GM23338 (cell line): ENCODE results near the gene ZBTB8B. TPM values are rescaled to one million over a fixed set of nuclear protein-coding genes. Genes with fewer than 3 reads are reported as not detected.

Experiments used
- ATAC-seq: fragments of 200-7000 bp; cut with Tn5 transposase; 3 replicates; pipeline ENCODE4 v1.9.1; 2020
- DNase-seq: peaks from one replicate; pipeline ENCODE4 v3.0.0-alpha.2; 2015; ENCODE audit warnings: low spot score
- H2AFZ ChIP-seq: fragments of 200-600 bp; sonication (generic); 2 replicates; pipeline ENCODE4 v1.8.0; 2016; ENCODE audit warnings: antibody characterized with exemption, mild to moderate bottlenecking, moderate library complexity
- H3F3A ChIP-seq: fragments of 200-600 bp; sonication (generic); replicated peaks from 2 replicates; pipeline ENCODE4 v1.8.0; 2017; ENCODE audit warnings: antibody characterized with exemption, mixed run types, low read depth
- H3K27ac ChIP-seq: fragments of 200-600 bp; sonication (generic); 2 replicates; pipeline ENCODE4 v1.6.1; 2016; ENCODE audit warnings: low read depth
- H3K27me3 ChIP-seq: fragments of 200-600 bp; sonication (generic); 2 replicates; pipeline ENCODE4 v1.8.0; 2016; ENCODE audit warnings: mild to moderate bottlenecking, mixed run types, moderate library complexity; ENCODE audit not compliant: insufficient read depth
- H3K36me3 ChIP-seq: fragments of 200-600 bp; sonication (generic); 2 replicates; pipeline ENCODE4 v1.8.0; 2016; ENCODE audit warnings: mild to moderate bottlenecking; ENCODE audit not compliant: insufficient read depth
- H3K4me1 ChIP-seq: fragments of 200-600 bp; sonication (generic); 2 replicates; pipeline ENCODE4 v1.8.0; 2016; ENCODE audit warnings: mild to moderate bottlenecking, moderate library complexity; ENCODE audit not compliant: insufficient read depth
- H3K4me2 ChIP-seq: fragments of 200-600 bp; sonication (generic); 2 replicates; pipeline ENCODE4 v1.7.1; 2017; ENCODE audit warnings: mixed run types
- H3K4me3 ChIP-seq: fragments of 200-600 bp; sonication (generic); 2 replicates; pipeline ENCODE4 v1.6.1; 2016; ENCODE audit warnings: mixed run types
- H3K79me2 ChIP-seq: fragments of 200-600 bp; sonication (generic); replicated peaks from 2 replicates; pipeline ENCODE4 v1.8.0; 2017; ENCODE audit warnings: mild to moderate bottlenecking; ENCODE audit not compliant: insufficient read depth
- H3K9me2 ChIP-seq: fragments of 200-600 bp; sonication (generic); 2 replicates; pipeline ENCODE4 v1.8.0; 2017; ENCODE audit not compliant: insufficient read depth
- H4K20me1 ChIP-seq: fragments of 200-600 bp; sonication (generic); replicated peaks from 2 replicates; pipeline ENCODE4 v1.8.0; 2017; ENCODE audit warnings: mild to moderate bottlenecking; ENCODE audit not compliant: insufficient read depth
- H3K27ac Mint-ChIP-seq: 2 replicates; pipeline ENCODE4 v1.8.0; 2020; ENCODE audit warnings: inconsistent platforms, mild to moderate bottlenecking, moderate library complexity, mixed read lengths
- H3K27me3 Mint-ChIP-seq: 3 replicates; pipeline ENCODE4 v1.8.0; 2022; ENCODE audit warnings: low read depth, mild to moderate bottlenecking, moderate library complexity, mixed read lengths, inconsistent platforms; ENCODE audit not compliant: insufficient read depth, poor library complexity
- H3K36me3 Mint-ChIP-seq: 3 replicates; pipeline ENCODE4 v1.8.0; 2021; ENCODE audit warnings: low read depth, mild to moderate bottlenecking, inconsistent platforms, moderate library complexity, mixed read lengths
- H3K4me1 Mint-ChIP-seq: 3 replicates; pipeline ENCODE4 v1.8.0; 2020; ENCODE audit warnings: mild to moderate bottlenecking, inconsistent platforms, mixed read lengths
- H3K4me3 Mint-ChIP-seq: 3 replicates; pipeline ENCODE4 v1.8.0; 2021; ENCODE audit warnings: moderate library complexity, mild to moderate bottlenecking, inconsistent platforms, mixed read lengths
- H3K9me3 Mint-ChIP-seq: 3 replicates; pipeline ENCODE4 v1.8.0; 2020; ENCODE audit warnings: moderate library complexity, mild to moderate bottlenecking, inconsistent platforms, mixed read lengths
- CREB1 ChIP-seq: fragments of 250-450 bp; sonication (Bioruptor Pico); IDR thresholded peaks from 2 replicates; pipeline ENCODE4 v1.5.0; 2020; ENCODE audit warnings: low read depth, mild to moderate bottlenecking, moderate library complexity
- EZH2phosphoT487 ChIP-seq: fragments of 200-600 bp; sonication (generic); IDR thresholded peaks from one replicate; pipeline ENCODE4 v1.8.1; 2018; ENCODE audit warnings: antibody characterized with exemption; ENCODE audit not compliant: unreplicated experiment
- JUNB ChIP-seq: IDR thresholded peaks from one replicate; pipeline ENCODE4 v1.6.1; 2016; ENCODE audit warnings: antibody characterized with exemption; ENCODE audit not compliant: unreplicated experiment
- NANOG ChIP-seq: IDR thresholded peaks from 2 replicates; pipeline ENCODE4 v1.6.1; 2016; ENCODE audit warnings: antibody characterized with exemption, borderline replicate concordance
- POLR2AphosphoS5 ChIP-seq: IDR thresholded peaks from 2 replicates; pipeline ENCODE4 v1.6.1; 2016; ENCODE audit warnings: antibody characterized with exemption, low read depth
- ZNF331 ChIP-seq: fragments of 250-450 bp; sonication (Bioruptor Pico); IDR thresholded peaks from 2 replicates; pipeline ENCODE4 v1.5.0; 2020; ENCODE audit warnings: low read depth, mild to moderate bottlenecking, moderate library complexity
- polyA plus RNA-seq: library from polyadenylated mRNA; unstranded; fragments of >200 nt; fragmentation: Nextera tagmentation; extraction: Ambion mirVana; gene quantifications from 2 replicates; pipeline ENCODE4 v1.2.1, GENCODE V29; 2016
- total RNA-seq: library from RNA; depleted of rRNA; stranded (reverse); fragments of >200 nt; shearing (Covaris generic); gene quantifications from 2 replicates; pipeline ENCODE4 v1.2.3, GENCODE V29; 2014
- TF ChIP-seq, protein P1 (sequence below): IDR thresholded peaks from 2 replicates; pipeline ENCODE4 v1.6.1; 2016; ENCODE audit warnings: antibody characterized with exemption
- TF ChIP-seq, protein P2 (sequence below), 2 experiments: fragments of 200-600 bp in 1 of 2; sonication (generic) in 1 of 2; conservative IDR thresholded peaks; 2 replicates each; pipeline versions ENCODE4 v1.5.1 to v1.6.1; 2016 to 2017; ENCODE audit warnings: antibody characterized with exemption in 2 of 2, low read depth in 2 of 2, mild to moderate bottlenecking in 2 of 2, moderate library complexity in 1 of 2
- TF ChIP-seq, protein P3 (sequence below): IDR thresholded peaks from one replicate; pipeline ENCODE4 v1.6.1; 2018; ENCODE audit warnings: antibody characterized with exemption; ENCODE audit not compliant: unreplicated experiment
- TF ChIP-seq, protein P4 (sequence below): fragments of 250-450 bp; sonication (Bioruptor Pico); IDR thresholded peaks from 2 replicates; pipeline ENCODE4 v1.5.0; 2020; ENCODE audit warnings: mild to moderate bottlenecking, moderate library complexity

The ZBTB8B gene
- total and polyA plus RNA-seq, 2 experiments from 2014 or later = 0.95 to 4.2 TPM

DNA sequence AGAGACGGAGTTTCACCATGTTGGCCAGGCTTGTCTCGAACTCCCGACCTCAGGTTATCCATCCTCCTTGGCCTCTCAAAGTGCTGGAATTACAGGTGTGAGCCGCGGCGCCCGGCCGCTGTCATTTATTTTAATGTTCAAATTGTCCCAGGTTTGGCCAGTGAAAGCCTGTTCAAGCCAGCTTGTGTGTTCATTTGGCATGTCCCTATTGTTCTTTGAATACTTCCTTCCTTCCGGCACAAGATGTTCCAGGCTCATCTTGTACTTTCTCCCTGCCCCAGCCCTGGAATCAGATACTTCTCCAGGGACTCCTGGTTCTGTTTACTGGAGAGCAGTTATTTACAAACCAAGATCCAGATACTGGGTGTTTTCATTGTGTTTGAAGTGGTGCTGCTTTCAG, 37.0 kb downstream of the ZBTB8B start:
- Histone ChIP-seq H3K4me2 (no peak overlapping the region), H3K36me3 (no peaks in the 10 kb centered on the region), H3K4me1 (no peaks in the 10 kb centered on the region), H3K79me2 (no peaks in the 10 kb centered on the region), H3K9me2 (no peaks in the 10 kb centered on the region), H3K27me3 (no peaks in the 10 kb centered on the region), H2AFZ (no peak overlapping the region), H4K20me1 (no peaks in the 10 kb centered on the region), H3F3A (peaks cover 29% of the 10 kb centered on the region), H3K4me3 (no peak overlapping the region), H3K27ac (no peak overlapping the region)
- peaks cover 3% of the 10 kb centered on the region; the same call in 1 of the 3 replicates for H3K36me3 Mint-ChIP-seq
- H3K4me3 Mint-ChIP-seq = peak overlapping the region; percentile 41
- H3K4me1 Mint-ChIP-seq = peaks cover 9% of the 10 kb centered on the region; the same call in 1 of the 3 replicates
- DNase-seq (no peak), ATAC-seq (no peak)
- TF ChIP-seq JUNB (no peak), NANOG (no peak), CREB1 (CRISPR knock-in tag) (no peak), EZH2phosphoT487 (no peak), ZNF331 (CRISPR knock-in tag) (no peak), POLR2AphosphoS5 (no peak)
- TF ChIP-seq, protein P1, sequence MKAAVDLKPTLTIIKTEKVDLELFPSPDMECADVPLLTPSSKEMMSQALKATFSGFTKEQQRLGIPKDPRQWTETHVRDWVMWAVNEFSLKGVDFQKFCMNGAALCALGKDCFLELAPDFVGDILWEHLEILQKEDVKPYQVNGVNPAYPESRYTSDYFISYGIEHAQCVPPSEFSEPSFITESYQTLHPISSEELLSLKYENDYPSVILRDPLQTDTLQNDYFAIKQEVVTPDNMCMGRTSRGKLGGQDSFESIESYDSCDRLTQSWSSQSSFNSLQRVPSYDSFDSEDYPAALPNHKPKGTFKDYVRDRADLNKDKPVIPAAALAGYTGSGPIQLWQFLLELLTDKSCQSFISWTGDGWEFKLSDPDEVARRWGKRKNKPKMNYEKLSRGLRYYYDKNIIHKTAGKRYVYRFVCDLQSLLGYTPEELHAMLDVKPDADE = no peak
- TF ChIP-seq, protein P2, sequence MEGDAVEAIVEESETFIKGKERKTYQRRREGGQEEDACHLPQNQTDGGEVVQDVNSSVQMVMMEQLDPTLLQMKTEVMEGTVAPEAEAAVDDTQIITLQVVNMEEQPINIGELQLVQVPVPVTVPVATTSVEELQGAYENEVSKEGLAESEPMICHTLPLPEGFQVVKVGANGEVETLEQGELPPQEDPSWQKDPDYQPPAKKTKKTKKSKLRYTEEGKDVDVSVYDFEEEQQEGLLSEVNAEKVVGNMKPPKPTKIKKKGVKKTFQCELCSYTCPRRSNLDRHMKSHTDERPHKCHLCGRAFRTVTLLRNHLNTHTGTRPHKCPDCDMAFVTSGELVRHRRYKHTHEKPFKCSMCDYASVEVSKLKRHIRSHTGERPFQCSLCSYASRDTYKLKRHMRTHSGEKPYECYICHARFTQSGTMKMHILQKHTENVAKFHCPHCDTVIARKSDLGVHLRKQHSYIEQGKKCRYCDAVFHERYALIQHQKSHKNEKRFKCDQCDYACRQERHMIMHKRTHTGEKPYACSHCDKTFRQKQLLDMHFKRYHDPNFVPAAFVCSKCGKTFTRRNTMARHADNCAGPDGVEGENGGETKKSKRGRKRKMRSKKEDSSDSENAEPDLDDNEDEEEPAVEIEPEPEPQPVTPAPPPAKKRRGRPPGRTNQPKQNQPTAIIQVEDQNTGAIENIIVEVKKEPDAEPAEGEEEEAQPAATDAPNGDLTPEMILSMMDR (conservative IDR thresholded peaks at IDR 0.05; ENCODE audit: low read depth in 2 of 2) = no peak
- peaks cover 7% of the 10 kb centered on the region for H3K27me3 Mint-ChIP-seq
- no peak overlapping the region for H3K27ac Mint-ChIP-seq
- H3K9me3 Mint-ChIP-seq = no peaks in the 10 kb centered on the region

DNA sequence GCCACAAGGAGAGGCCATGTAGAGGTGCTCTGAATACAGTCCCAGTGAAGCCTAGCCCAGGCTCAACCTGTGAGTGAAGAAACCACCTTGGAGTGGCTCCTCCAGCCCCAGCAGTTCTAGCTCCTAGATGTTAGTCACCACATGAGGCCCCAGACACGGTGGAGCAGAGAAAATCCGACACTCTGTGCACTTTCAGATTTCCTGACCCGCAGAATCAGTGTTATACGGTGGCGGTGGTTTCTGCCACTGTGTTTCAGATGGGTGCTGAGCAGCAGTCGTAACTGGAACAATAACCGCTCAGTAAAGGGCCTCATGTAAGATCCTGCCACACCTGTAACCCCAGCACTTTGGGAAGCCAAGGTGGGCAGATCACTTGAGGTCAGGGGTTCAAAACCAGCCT, 38.3 kb downstream of the ZBTB8B start:
- Histone ChIP-seq H3F3A (peaks cover 23% of the 10 kb centered on the region), H3K36me3 (no peaks in the 10 kb centered on the region), H3K4me2 (no peak overlapping the region), H3K4me1 (no peaks in the 10 kb centered on the region), H3K79me2 (no peaks in the 10 kb centered on the region), H4K20me1 (no peaks in the 10 kb centered on the region), H3K4me3 (no peak overlapping the region), H3K9me2 (no peaks in the 10 kb centered on the region), H3K27me3 (no peaks in the 10 kb centered on the region), H2AFZ (no peak overlapping the region), H3K27ac (no peak overlapping the region)
- no peak overlapping the region for H3K27ac Mint-ChIP-seq
- H3K27me3 Mint-ChIP-seq = peaks cover 7% of the 10 kb centered on the region
- DNase-seq (no peak), ATAC-seq (no peak)
- no peak overlapping the region for H3K4me3 Mint-ChIP-seq
- H3K36me3 Mint-ChIP-seq = peaks cover 3% of the 10 kb centered on the region; the same call in 1 of the 3 replicates
- H3K9me3 Mint-ChIP-seq = no peaks in the 10 kb centered on the region
- H3K4me1 Mint-ChIP-seq = peaks cover 9% of the 10 kb centered on the region; the same call in 1 of the 3 replicates
- TF ChIP-seq, protein P3, sequence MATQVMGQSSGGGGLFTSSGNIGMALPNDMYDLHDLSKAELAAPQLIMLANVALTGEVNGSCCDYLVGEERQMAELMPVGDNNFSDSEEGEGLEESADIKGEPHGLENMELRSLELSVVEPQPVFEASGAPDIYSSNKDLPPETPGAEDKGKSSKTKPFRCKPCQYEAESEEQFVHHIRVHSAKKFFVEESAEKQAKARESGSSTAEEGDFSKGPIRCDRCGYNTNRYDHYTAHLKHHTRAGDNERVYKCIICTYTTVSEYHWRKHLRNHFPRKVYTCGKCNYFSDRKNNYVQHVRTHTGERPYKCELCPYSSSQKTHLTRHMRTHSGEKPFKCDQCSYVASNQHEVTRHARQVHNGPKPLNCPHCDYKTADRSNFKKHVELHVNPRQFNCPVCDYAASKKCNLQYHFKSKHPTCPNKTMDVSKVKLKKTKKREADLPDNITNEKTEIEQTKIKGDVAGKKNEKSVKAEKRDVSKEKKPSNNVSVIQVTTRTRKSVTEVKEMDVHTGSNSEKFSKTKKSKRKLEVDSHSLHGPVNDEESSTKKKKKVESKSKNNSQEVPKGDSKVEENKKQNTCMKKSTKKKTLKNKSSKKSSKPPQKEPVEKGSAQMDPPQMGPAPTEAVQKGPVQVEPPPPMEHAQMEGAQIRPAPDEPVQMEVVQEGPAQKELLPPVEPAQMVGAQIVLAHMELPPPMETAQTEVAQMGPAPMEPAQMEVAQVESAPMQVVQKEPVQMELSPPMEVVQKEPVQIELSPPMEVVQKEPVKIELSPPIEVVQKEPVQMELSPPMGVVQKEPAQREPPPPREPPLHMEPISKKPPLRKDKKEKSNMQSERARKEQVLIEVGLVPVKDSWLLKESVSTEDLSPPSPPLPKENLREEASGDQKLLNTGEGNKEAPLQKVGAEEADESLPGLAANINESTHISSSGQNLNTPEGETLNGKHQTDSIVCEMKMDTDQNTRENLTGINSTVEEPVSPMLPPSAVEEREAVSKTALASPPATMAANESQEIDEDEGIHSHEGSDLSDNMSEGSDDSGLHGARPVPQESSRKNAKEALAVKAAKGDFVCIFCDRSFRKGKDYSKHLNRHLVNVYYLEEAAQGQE = no peak
- TF ChIP-seq, protein P4, sequence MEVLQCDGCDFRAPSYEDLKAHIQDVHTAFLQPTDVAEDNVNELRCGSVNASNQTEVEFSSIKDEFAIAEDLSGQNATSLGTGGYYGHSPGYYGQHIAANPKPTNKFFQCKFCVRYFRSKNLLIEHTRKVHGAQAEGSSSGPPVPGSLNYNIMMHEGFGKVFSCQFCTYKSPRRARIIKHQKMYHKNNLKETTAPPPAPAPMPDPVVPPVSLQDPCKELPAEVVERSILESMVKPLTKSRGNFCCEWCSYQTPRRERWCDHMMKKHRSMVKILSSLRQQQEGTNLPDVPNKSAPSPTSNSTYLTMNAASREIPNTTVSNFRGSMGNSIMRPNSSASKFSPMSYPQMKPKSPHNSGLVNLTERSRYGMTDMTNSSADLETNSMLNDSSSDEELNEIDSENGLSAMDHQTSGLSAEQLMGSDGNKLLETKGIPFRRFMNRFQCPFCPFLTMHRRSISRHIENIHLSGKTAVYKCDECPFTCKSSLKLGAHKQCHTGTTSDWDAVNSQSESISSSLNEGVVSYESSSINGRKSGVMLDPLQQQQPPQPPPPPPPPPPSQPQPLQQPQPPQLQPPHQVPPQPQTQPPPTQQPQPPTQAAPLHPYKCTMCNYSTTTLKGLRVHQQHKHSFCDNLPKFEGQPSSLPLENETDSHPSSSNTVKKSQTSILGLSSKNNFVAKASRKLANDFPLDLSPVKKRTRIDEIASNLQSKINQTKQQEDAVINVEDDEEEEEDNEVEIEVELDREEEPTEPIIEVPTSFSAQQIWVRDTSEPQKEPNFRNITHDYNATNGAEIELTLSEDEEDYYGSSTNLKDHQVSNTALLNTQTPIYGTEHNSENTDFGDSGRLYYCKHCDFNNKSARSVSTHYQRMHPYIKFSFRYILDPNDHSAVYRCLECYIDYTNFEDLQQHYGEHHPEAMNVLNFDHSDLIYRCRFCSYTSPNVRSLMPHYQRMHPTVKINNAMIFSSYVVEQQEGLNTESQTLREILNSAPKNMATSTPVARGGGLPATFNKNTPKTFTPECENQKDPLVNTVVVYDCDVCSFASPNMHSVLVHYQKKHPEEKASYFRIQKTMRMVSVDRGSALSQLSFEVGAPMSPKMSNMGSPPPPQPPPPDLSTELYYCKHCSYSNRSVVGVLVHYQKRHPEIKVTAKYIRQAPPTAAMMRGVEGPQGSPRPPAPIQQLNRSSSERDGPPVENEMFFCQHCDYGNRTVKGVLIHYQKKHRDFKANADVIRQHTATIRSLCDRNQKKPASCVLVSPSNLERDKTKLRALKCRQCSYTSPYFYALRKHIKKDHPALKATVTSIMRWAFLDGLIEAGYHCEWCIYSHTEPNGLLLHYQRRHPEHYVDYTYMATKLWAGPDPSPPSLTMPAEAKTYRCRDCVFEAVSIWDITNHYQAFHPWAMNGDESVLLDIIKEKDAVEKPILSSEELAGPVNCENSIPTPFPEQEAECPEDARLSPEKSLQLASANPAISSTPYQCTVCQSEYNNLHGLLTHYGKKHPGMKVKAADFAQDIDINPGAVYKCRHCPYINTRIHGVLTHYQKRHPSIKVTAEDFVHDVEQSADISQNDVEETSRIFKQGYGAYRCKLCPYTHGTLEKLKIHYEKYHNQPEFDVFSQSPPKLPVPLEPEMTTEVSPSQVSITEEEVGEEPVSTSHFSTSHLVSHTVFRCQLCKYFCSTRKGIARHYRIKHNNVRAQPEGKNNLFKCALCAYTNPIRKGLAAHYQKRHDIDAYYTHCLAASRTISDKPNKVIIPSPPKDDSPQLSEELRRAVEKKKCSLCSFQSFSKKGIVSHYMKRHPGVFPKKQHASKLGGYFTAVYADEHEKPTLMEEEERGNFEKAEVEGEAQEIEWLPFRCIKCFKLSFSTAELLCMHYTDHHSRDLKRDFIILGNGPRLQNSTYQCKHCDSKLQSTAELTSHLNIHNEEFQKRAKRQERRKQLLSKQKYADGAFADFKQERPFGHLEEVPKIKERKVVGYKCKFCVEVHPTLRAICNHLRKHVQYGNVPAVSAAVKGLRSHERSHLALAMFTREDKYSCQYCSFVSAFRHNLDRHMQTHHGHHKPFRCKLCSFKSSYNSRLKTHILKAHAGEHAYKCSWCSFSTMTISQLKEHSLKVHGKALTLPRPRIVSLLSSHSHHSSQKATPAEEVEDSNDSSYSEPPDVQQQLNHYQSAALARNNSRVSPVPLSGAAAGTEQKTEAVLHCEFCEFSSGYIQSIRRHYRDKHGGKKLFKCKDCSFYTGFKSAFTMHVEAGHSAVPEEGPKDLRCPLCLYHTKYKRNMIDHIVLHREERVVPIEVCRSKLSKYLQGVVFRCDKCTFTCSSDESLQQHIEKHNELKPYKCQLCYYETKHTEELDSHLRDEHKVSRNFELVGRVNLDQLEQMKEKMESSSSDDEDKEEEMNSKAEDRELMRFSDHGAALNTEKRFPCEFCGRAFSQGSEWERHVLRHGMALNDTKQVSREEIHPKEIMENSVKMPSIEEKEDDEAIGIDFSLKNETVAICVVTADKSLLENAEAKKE (CRISPR knock-in tag) = no peak
